Renal pelvis (tissue), 4 donors: ENCODE measurements around the gene ADSL. TPM values are rescaled to one million over a fixed set of nuclear protein-coding genes. Genes with fewer than 3 reads are reported as not detected.

Experiments
- DNase-seq: peaks from one replicate; pipeline ENCODE4 v3.0.0-alpha.2; 2013
- polyA plus RNA-seq, 3 donors: library from polyadenylated mRNA; unstranded; fragments of 120-200 nt; gene quantifications; one replicate each; pipeline ENCODE4 v1.2.1, GENCODE V29; 2013; ENCODE audit not compliant: insufficient read length in 3 of 3

ADSL gene
- polyA plus RNA-seq, 3 donors = 106 to 117 (median 108) TPM

DNA sequence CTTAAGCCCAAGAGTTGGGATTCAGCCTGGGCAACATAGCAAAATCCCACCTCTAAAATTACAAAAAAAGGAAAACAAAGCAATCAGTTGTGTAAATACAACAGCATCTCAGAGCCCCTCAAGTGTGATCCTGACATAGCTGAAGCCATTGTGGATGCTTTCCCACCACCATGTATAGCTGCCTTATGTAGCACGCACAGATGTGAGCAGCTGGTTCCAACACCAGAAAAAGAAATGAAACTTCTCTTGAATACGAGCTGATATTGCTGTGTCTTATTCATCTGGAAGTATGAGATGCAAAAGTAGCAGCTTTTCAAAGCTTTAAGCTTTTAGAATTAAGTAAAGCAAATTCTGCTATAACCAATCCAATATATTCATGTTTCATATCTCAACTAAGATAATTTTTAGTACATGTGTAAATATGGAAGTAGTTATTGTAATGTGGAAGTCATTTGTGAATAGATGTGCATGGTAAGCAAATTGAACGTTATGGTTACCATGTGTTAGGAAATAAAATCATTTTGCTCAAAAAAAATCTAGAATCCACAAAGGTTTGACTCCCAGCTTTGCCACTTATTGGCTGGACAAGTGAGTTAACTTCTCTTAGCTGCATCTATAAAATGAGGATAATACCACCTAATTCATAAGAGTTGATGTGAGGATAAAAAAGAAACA is 87.3 kb downstream of the ADSL start:
- no peak for DNase-seq

DNA sequence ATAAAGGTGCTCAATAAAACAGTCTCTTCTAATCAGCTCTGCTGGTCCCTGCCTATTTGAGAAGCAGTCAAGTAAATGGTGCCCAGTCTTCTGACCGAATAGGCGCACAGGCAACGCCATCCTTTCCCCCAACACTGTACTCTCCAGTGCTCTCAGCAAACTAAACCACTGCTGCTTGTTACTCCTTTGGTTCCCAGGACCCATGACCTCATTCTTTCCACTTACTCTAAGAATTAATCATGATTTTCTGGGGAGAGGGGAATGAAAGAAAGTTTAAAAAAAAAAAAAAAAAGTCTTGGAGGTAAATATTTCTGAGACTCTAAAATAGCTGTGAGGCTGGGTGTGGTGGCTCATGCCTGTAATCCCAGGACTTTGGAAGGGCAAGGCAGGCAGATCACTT is 87.8 kb downstream of the ADSL start:
- no peak for DNase-seq

DNA sequence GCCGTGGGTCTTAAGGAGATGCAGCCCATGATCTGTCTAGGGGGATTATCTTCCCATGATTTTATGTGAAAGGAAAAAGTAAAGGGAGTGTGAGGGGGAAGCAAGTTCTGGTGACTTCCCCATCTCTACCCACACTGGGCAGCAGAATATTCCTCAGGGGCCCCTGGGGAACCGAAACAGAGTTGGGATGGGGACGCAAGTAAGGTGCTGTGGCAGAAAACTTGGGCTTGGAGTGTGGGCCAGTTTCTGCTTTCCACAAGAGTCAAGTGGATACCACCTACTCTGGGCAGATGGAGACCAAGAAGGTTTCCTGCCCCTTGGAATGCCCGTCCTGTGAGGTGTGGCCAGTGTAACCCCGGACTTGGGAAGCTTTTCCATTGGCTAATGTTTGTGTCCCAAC is 88.4 kb downstream of the ADSL start:
- no peak for DNase-seq

DNA sequence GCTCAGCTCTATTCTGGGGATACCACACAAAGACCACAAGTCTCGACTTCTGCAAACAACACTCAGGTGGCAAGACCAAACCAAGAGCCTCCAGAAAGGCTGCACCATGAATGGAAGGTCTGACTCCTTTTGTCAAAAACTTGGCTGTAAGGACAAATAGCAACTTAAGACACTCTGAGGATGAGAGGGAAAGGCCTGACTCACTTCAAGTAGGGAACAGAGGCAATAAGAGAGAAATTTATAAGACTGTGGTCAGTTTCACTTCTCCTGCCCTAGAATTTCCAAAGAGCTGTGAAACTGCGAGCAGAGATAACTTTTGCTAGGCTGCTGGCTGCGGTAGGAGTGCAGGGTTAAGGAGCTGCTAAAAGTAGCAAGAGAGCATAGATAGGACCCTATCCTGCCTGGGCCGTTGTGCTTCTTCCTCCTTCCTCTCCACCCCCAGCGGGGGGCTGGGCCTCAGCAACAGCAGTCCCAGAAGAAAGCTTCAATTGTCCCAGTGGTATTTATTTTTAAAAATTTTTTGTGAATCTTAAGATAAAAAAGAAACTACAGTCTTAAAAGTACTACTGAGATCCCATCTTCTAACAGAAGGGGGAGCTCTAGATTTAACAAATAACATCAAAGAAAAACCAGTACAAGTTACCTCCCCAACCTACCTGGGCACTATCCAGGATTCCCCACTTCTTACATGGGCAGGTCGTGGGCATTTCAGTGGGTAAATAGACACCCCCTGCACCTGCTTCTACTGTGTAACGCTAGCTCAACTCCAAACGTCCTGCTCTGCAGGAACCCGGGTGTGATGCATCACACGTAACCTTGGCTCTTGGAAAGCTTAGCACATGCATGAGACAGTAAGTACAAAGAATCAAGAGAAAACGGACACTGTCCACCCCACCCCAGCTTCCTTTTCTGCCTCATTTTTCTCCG is 90.5 kb downstream of the ADSL start:
- peak; percentile 57 for DNase-seq

Other genes starting within 250 kb of the ADSL start
- gene TNRC6B, start 168.6 kb upstream of the ADSL start, polyA plus RNA-seq = 10 to 100 TPM; 11.7 to 19.3 (median 16.7) TPM
- 10 to 100 TPM; 75.7 to 82.8 (median 80.7) TPM for gene SGSM3, start 24.1 kb downstream of the ADSL start, polyA plus RNA-seq